Measurements from ENCODE around the gene VPS4A.

VPS4A gene

GRCh38 chr16:69326172-69326873 is 15.2 kb downstream of the VPS4A start:
- TF ChIP-seq GATA1 (IDR thresholded peaks at IDR 0.05; ENCODE audit: low read depth, low read length) = no peak
- no peak for TF ChIP-seq POLR2A (IDR thresholded peaks at IDR 0.05; ENCODE audit: low read length)
- DNase-seq = no peak

DNA sequence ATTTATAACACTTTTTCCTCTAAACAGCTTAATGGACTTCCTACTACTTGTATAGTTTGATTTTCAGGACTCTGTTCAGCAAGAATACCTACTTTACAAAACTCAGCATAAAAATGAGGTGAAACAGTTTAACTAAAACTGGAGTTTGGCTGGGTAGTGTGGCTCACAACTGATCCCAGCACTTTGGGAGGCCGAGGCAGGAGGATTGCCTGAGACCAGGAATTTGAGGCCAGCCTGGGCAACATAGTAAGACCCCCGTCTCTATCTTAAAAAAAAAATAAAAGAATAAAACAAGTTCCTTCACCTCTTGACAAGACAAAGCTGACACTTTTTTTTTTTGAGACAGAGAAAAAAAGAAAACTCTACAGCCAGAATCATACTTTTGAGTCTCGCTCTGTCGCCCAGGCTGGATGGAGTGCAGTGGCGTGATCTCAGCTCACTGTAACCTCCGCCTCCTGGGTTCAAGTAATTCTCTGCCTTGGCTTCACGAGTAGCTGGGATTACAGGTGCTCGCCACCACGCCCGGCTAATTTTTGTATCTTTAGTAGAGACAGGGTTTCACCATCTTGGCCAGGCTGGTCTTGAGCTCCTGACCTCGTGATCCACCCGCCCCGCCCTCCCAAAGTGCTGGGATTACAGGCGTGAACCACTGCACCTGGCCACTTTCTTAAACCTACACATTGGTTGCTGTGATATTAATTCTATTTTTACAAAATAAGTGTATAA is 16.6 kb downstream of the VPS4A start:
- DNase-seq = no peak
- TF ChIP-seq POLR2A (IDR thresholded peaks at IDR 0.05; ENCODE audit: low read length) = no peak
- no peak for TF ChIP-seq GATA1 (IDR thresholded peaks at IDR 0.05; ENCODE audit: low read depth, low read length)

DNA sequence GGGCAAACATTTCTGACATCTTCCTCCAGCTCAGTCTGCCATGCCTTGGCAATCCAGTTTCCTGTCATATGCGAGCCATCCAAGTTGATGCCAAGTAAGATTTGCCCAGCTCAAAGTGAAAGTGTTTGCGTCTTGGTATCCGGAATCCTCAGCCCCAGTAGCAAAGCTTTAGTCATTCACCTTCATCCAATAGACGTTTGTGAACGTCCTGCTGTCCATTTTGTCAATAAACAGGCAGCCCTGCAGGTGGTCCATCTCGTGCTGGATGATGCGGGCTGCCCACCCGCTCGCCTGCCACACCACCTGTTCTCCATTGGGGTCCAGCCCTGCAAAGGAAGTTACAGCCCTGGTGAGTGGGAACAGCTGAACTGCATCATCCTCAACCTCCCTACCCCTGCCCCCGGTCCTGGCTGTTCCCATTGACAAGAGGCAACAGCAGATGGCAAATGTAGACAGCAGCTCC is 17.7 kb downstream of the VPS4A start:
- peak in 1 of 2 experiments; percentile 16 for DNase-seq
- TF ChIP-seq POLR2A (IDR thresholded peaks at IDR 0.05; ENCODE audit: low read length) (peak; percentile 23), GATA1 (IDR thresholded peaks at IDR 0.05; ENCODE audit: low read depth, low read length) (no peak)

GRCh38 chr16:69329369-69330285 is 18.5 kb downstream of the VPS4A start:
- peak in 1 of 2 experiments; percentile 72 for DNase-seq
- TF ChIP-seq POLR2A (IDR thresholded peaks at IDR 0.05; ENCODE audit: low read length) (no peak), GATA1 (IDR thresholded peaks at IDR 0.05; ENCODE audit: low read depth, low read length) (no peak)

- peak; percentile 90 to 93 for DNase-seq
Measured at GRCh38 chr16:69330286-69331109, 19.3 kb downstream of the VPS4A start, which contains the start of gene PDF. PDF (minus strand) TSS chr16:69330588; CDS start chr16:69330570, 18 bp downstream.

DNA sequence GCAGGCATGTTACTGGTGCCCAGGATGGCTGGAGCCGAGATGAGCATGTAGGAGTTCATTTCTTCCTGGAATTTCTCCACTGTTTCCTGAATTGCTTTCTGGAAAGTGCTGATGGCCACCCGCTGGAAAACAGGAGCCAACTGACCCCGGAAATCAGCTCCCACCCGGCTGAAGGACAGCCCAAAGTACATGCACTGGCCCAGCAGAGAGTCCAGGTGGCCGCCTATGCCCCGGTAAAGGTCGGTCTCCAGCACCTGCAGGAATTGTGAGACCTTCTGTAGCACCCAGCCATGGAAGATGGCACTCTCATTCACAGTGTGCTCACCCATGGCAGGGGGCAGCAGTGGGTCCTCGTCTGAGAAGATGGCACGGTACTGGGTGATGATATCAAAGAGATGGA is 23.5 kb downstream of the VPS4A start:
- DNase-seq = no peak
- TF ChIP-seq POLR2A (IDR thresholded peaks at IDR 0.05; ENCODE audit: low read length) (no peak), GATA1 (IDR thresholded peaks at IDR 0.05; ENCODE audit: low read depth, low read length) (no peak)

More at GRCh38 chr16:69330286-69331109, 19.3 kb downstream of the VPS4A start, which contains the start of gene PDF:
- TF ChIP-seq POLR2A (IDR thresholded peaks at IDR 0.05; ENCODE audit: low read length) (peak; percentile 85), GATA1 (IDR thresholded peaks at IDR 0.05; ENCODE audit: low read depth, low read length) (no peak)

DNA sequence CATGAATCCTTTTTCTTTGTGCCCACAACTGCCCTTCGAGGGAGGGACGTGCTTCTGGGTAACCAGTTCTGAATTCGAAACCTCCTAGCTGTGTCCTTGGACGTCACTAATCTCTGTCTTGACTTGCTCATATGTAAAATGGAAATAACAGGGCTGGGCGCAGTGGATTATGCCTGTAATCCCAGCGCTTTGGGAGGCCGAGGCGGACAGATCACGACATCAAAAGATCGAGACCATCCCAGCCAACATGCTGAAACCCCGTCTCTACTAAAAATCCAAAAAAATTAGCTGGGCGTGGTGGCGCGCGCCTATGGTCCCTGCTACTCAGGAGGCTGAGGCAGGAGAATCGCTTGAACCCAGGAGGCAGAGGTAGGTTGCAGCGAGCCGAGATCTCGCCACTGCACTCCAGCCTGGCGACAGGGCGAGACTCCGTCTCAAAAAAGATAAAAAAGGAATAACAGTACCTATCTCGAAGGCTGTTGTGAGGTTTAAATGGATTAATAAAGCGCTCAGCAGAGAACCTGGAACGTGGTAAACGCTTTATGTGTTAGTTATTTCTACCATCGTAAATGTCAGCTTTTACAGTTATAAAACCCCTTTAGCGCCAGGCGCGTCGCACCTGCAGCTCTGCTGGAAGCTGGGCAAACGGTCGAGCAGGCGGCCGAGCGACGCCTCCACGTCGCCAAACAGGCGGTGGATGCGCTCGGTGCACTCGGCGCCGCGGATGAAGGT is 27.6 kb downstream of the VPS4A start:
- peak in 1 of 2 experiments; percentile 37 for DNase-seq

DNA sequence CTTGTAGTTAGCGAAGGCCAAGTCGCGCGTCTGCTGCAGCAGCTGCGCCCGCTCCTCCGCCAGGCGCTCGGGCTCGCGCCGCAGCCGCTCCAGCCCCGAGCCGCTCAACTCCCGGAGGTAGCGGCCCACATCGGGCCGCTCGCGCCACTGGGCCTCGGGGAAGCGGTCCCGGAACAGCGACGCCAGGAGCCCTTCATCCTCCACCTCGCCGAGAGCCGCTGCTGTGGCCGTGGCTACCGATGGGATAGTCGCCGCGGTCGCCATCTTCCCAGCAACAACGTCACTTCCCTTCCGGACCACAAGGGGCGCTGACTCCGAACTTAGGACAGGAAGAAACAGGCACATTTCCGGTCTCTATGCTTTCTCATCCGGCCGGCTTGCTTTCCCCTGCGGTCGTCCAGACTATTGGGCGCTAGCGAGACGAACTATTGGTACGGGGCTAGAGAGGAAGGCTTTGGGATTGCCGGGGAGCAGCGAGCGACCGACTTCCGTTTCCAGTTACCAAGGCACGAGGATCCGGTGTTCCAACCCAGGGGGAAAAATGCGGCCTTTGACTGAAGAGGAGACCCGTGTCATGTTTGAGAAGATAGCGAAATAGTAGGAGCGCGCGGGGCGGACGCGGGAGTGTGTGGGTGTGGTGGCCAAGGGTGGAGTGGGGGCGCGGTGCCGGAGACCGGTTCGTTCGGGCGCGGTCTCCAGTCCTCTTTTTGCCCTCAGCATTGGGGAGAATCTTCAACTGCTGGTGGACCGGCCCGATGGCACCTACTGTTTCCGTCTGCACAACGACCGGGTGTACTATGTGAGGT is 28.3 kb downstream of the VPS4A start, which contains the start of the genes COG8 and NIP7:
COG8 (minus strand) TSS at position 276 of the 806 bp plus-strand sequence; CDS start at position 264, 12 bp downstream.
NIP7 (plus strand) TSS at position 484 of the 806 bp plus-strand sequence; CDS start at position 542, 58 bp downstream.
- peak; percentile 97 to 98 for DNase-seq
- TF ChIP-seq GATA1 (IDR thresholded peaks at IDR 0.05; ENCODE audit: low read depth, low read length) (no peak), POLR2A (IDR thresholded peaks at IDR 0.05; ENCODE audit: low read length) (peak; percentile 95)

More for the DNA sequence above, 27.6 kb downstream of the VPS4A start:
- no peak for TF ChIP-seq GATA1 (IDR thresholded peaks at IDR 0.05; ENCODE audit: low read depth, low read length)
- TF ChIP-seq POLR2A (IDR thresholded peaks at IDR 0.05; ENCODE audit: low read length) = no peak

GRCh38 chr16:69340095-69340644 is 29.0 kb downstream of the VPS4A start:
- TF ChIP-seq POLR2A (IDR thresholded peaks at IDR 0.05; ENCODE audit: low read length) (no peak), GATA1 (IDR thresholded peaks at IDR 0.05; ENCODE audit: low read depth, low read length) (no peak)
- DNase-seq = peak; percentile 38 to 57

GRCh38 chr16:69344171-69344570 is 33.0 kb downstream of the VPS4A start:
- no peak for TF ChIP-seq GATA1 (IDR thresholded peaks at IDR 0.05; ENCODE audit: low read depth, low read length)
- no peak for TF ChIP-seq POLR2A (IDR thresholded peaks at IDR 0.05; ENCODE audit: low read length)
- no peak for DNase-seq

DNA sequence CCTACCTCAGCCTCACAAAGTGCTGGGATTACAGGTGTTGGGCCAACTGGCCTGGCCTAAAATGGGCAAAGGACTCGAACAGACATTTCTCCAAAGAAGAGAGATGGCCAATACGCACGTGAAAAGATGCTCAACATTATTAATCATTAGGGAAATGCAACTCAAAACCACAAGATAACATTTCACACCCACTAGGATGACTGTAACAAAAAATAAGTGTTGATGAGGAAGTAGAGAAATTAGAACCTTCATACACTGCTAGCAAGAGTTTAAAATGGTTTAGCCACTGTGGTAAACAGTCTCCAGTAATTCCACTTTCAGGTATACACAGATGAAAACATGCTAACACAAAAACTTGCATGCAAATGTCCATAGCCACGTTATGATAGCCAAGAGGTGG is 34.8 kb downstream of the VPS4A start:
- DNase-seq = no peak
- no peak for TF ChIP-seq POLR2A (IDR thresholded peaks at IDR 0.05; ENCODE audit: low read length)
- TF ChIP-seq GATA1 (IDR thresholded peaks at IDR 0.05; ENCODE audit: low read depth, low read length) = no peak
